HepG2 (cell line): ENCODE results near the gene NCMAP. TPM values are rescaled to one million over a fixed set of nuclear protein-coding genes. Genes with fewer than 3 reads are reported as not detected.

Source experiments
- AGO1 ChIP-seq: fragments of 200-400 bp; formaldehyde crosslinking; IDR thresholded peaks from 2 replicates; pipeline ENCODE4 v1.6.1; 2017; ENCODE audit warnings: mild to moderate bottlenecking, low read depth, low read length, moderate library complexity; ENCODE audit not compliant: poor library complexity, severe bottlenecking
- ESRRA ChIP-seq: sonication (generic); formaldehyde crosslinking; IDR thresholded peaks from 2 replicates; pipeline ENCODE4 v1.5.1; 2020; ENCODE audit warnings: mild to moderate bottlenecking, low read depth, missing genetic modification reagents
- GFI1 ChIP-seq: sonication (generic); formaldehyde crosslinking; IDR thresholded peaks from 2 replicates; pipeline ENCODE4 v1.5.0; 2020; ENCODE audit warnings: missing genetic modification reagents, mild to moderate bottlenecking, borderline replicate concordance
- IRF2 ChIP-seq: IDR thresholded peaks from 2 replicates; pipeline ENCODE4 v1.6.1; 2018; ENCODE audit warnings: missing genetic modification reagents, missing compliant biosample characterization
- ISL2 ChIP-seq: sonication (generic); formaldehyde crosslinking; IDR thresholded peaks from 2 replicates; pipeline ENCODE4 v1.5.0; 2020; ENCODE audit warnings: missing genetic modification reagents
- KLF9 ChIP-seq: IDR thresholded peaks from 2 replicates; pipeline ENCODE4 v1.6.1; 2016; ENCODE audit warnings: low read depth
- PHF20 ChIP-seq: sonication (generic); formaldehyde crosslinking; IDR thresholded peaks from 2 replicates; pipeline ENCODE4 v1.5.0; 2020; ENCODE audit warnings: mild to moderate bottlenecking, missing genetic modification reagents
- SNAI1 ChIP-seq: sonication (generic); formaldehyde crosslinking; IDR thresholded peaks from 2 replicates; pipeline ENCODE4 v1.5.0; 2020; ENCODE audit warnings: mild to moderate bottlenecking, missing genetic modification reagents, borderline replicate concordance
- SRY ChIP-seq: sonication (generic); formaldehyde crosslinking; IDR thresholded peaks from 2 replicates; pipeline ENCODE4 v1.8.0; 2022; ENCODE audit warnings: mild to moderate bottlenecking, missing genetic modification reagents
- ZNF235 ChIP-seq: sonication (generic); formaldehyde crosslinking; IDR thresholded peaks from 2 replicates; pipeline ENCODE4 v1.8.1; 2023; ENCODE audit warnings: mild to moderate bottlenecking, missing genetic modification reagents, borderline replicate concordance
- ZNF570 ChIP-seq: sonication (generic); formaldehyde crosslinking; IDR thresholded peaks from 2 replicates; pipeline ENCODE4 v1.4.0; 2020; ENCODE audit warnings: mild to moderate bottlenecking, missing genetic modification reagents, borderline replicate concordance
- ZNF747 ChIP-seq: sonication (generic); formaldehyde crosslinking; IDR thresholded peaks from 2 replicates; pipeline ENCODE4 v1.8.1; 2023; ENCODE audit warnings: missing genetic modification reagents, mild to moderate bottlenecking, borderline replicate concordance
- ZNF773 ChIP-seq: sonication (generic); formaldehyde crosslinking; IDR thresholded peaks from 2 replicates; pipeline ENCODE4 v1.4.0; 2020; ENCODE audit warnings: missing genetic modification reagents, borderline replicate concordance
- ZNF782 ChIP-seq: sonication (generic); formaldehyde crosslinking; IDR thresholded peaks from 2 replicates; pipeline ENCODE4 v1.4.0; 2020; ENCODE audit warnings: missing genetic modification reagents, mild to moderate bottlenecking, borderline replicate concordance
- polyA plus RNA-seq, 8 experiments: library from polyadenylated mRNA; depleted of rRNA in 3 of 8; stranded (reverse) in 7 of 8; unstranded in 1 of 8; fragments of >200 nt; fragmentation: Illumina TruSeq in 4 of 8; extraction: Trizol in 4 of 8; gene quantifications; 2 replicates each; pipeline versions ENCODE4 v1.2.1 to v1.2.3, GENCODE V29; 2011 to 2016; ENCODE audit warnings: low read depth in 4 of 8, missing spikeins in 1 of 8, mixed read lengths in 1 of 8; ENCODE audit not compliant: insufficient read depth in 1 of 8
- total RNA-seq, 5 experiments: library from RNA; depleted of rRNA; stranded (reverse); fragments of >200 nt; fragmentation: Illumina TruSeq; extraction: Trizol; gene quantifications; 2 replicates each; pipeline ENCODE4 v1.2.3, GENCODE V29; 2016; ENCODE audit warnings: low read depth in 1 of 5
- TF ChIP-seq, protein P1 (sequence below): sonication (generic); formaldehyde crosslinking; IDR thresholded peaks from 2 replicates; pipeline ENCODE4 v1.8.1; 2023; ENCODE audit warnings: mild to moderate bottlenecking, inconsistent platforms, moderate library complexity, missing genetic modification reagents, borderline replicate concordance
- TF ChIP-seq, protein P2 (sequence below): sonication (generic); formaldehyde crosslinking; IDR thresholded peaks from 2 replicates; pipeline ENCODE4 v1.5.0; 2020; ENCODE audit warnings: missing genetic modification reagents
- TF ChIP-seq, protein P3 (sequence below): sonication (generic); formaldehyde crosslinking; IDR thresholded peaks from 2 replicates; pipeline ENCODE4 v1.4.0; 2020; ENCODE audit warnings: missing genetic modification reagents
- TF ChIP-seq, protein P4 (sequence below): sonication (generic); formaldehyde crosslinking; IDR thresholded peaks from 2 replicates; pipeline ENCODE4 v1.4.0; 2020; ENCODE audit warnings: missing genetic modification reagents

The NCMAP gene
- total and polyA plus RNA-seq, 2 of the 13 experiments (the other 11 are each of a cell fraction or from before 2014, with no cell fraction given): 2.7 to 20.0 TPM

DNA sequence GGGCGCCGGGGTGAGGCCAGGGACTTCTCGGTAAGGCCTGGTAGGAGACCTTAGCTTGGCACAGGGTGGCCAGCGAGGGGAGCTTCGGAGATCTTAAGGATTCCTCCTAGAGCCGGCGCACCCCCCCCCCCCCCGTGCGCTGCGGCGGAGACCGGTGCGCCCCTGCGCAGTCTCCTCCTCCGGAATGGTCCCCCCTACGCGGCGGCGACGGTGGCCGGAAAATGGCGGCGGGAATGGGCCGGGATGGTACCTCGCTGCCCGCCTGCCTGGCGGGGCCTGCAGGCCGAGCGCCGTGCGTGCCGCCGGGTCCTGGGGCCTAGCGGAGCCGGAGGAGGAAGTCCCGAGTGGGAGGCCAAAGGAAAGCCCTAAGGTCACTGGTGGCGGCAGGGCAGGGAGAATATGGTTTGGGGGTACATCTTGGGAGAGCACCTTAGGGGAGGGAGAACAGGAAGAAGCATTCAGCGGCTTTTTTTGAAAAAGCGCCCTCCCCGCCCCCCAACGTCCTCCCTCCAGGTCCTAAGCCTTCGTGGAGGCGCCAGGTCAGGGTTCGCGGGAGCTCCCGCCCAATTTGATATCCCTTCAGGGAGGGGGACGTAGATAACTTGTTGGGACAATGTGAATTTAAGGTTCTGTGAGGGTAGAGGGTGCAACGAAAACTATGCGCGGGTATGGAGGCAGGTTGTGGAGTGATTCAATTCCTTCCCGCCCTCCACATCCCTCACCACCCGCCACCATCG is 87.6 kb downstream of the NCMAP start (continued):
- TF ChIP-seq, protein P1, sequence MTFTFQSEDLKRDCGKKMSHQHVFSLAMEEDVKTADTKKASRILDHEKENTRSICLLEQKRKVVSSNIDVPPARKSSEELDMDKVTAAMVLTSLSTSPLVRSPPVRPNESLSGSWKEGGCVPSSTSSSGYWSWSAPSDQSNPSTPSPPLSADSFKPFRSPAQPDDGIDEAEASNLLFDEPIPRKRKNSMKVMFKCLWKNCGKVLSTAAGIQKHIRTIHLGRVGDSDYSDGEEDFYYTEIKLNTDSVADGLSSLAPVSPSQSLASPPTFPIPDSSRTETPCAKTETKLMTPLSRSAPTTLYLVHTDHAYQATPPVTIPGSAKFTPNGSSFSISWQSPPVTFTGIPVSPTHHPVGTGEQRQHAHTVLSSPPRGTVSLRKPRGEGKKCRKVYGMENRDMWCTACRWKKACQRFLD (CRISPR knock-in tag): no peak
- TF ChIP-seq ZNF235 (0 out of 2 replicates have a peak, but pooled peaks have one; percentile 3), PHF20 (CRISPR knock-in tag) (no peak; the same call in 1 of the 2 replicates), AGO1 (no peak), SRY (CRISPR knock-in tag) (no peak; the same call in 1 of the 2 replicates), SNAI1 (CRISPR knock-in tag) (no peak), GFI1 (CRISPR knock-in tag) (no peak), KLF9 (no peak), IRF2 (CRISPR knock-in tag) (no peak), ESRRA (CRISPR knock-in tag) (0 out of 2 replicates have a peak, but pooled peaks have one; percentile 1), ZNF773 (CRISPR knock-in tag) (no peak), ZNF747 (CRISPR knock-in tag) (peak; percentile 41; the same call in 1 of the 2 replicates), ZNF782 (no peak), ZNF570 (no peak), ISL2 (CRISPR knock-in tag) (no peak)
- TF ChIP-seq, protein P2, sequence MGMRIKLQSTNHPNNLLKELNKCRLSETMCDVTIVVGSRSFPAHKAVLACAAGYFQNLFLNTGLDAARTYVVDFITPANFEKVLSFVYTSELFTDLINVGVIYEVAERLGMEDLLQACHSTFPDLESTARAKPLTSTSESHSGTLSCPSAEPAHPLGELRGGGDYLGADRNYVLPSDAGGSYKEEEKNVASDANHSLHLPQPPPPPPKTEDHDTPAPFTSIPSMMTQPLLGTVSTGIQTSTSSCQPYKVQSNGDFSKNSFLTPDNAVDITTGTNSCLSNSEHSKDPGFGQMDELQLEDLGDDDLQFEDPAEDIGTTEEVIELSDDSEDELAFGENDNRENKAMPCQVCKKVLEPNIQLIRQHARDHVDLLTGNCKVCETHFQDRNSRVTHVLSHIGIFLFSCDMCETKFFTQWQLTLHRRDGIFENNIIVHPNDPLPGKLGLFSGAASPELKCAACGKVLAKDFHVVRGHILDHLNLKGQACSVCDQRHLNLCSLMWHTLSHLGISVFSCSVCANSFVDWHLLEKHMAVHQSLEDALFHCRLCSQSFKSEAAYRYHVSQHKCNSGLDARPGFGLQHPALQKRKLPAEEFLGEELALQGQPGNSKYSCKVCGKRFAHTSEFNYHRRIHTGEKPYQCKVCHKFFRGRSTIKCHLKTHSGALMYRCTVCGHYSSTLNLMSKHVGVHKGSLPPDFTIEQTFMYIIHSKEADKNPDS (CRISPR knock-in tag): no peak
- TF ChIP-seq, protein P3, sequence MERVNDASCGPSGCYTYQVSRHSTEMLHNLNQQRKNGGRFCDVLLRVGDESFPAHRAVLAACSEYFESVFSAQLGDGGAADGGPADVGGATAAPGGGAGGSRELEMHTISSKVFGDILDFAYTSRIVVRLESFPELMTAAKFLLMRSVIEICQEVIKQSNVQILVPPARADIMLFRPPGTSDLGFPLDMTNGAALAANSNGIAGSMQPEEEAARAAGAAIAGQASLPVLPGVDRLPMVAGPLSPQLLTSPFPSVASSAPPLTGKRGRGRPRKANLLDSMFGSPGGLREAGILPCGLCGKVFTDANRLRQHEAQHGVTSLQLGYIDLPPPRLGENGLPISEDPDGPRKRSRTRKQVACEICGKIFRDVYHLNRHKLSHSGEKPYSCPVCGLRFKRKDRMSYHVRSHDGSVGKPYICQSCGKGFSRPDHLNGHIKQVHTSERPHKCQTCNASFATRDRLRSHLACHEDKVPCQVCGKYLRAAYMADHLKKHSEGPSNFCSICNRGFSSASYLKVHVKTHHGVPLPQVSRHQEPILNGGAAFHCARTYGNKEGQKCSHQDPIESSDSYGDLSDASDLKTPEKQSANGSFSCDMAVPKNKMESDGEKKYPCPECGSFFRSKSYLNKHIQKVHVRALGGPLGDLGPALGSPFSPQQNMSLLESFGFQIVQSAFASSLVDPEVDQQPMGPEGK (CRISPR knock-in tag): peak; percentile 0; the same call in 1 of the 2 replicates
- TF ChIP-seq, protein P4, sequence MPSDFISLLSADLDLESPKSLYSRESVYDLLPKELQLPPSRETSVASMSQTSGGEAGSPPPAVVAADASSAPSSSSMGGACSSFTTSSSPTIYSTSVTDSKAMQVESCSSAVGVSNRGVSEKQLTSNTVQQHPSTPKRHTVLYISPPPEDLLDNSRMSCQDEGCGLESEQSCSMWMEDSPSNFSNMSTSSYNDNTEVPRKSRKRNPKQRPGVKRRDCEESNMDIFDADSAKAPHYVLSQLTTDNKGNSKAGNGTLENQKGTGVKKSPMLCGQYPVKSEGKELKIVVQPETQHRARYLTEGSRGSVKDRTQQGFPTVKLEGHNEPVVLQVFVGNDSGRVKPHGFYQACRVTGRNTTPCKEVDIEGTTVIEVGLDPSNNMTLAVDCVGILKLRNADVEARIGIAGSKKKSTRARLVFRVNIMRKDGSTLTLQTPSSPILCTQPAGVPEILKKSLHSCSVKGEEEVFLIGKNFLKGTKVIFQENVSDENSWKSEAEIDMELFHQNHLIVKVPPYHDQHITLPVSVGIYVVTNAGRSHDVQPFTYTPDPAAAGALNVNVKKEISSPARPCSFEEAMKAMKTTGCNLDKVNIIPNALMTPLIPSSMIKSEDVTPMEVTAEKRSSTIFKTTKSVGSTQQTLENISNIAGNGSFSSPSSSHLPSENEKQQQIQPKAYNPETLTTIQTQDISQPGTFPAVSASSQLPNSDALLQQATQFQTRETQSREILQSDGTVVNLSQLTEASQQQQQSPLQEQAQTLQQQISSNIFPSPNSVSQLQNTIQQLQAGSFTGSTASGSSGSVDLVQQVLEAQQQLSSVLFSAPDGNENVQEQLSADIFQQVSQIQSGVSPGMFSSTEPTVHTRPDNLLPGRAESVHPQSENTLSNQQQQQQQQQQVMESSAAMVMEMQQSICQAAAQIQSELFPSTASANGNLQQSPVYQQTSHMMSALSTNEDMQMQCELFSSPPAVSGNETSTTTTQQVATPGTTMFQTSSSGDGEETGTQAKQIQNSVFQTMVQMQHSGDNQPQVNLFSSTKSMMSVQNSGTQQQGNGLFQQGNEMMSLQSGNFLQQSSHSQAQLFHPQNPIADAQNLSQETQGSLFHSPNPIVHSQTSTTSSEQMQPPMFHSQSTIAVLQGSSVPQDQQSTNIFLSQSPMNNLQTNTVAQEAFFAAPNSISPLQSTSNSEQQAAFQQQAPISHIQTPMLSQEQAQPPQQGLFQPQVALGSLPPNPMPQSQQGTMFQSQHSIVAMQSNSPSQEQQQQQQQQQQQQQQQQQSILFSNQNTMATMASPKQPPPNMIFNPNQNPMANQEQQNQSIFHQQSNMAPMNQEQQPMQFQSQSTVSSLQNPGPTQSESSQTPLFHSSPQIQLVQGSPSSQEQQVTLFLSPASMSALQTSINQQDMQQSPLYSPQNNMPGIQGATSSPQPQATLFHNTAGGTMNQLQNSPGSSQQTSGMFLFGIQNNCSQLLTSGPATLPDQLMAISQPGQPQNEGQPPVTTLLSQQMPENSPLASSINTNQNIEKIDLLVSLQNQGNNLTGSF (CRISPR knock-in tag): no peak
